ENCODE measurements around the gene PAX2. TPM values are rescaled to one million over a fixed set of nuclear protein-coding genes. Genes with fewer than 3 reads are reported as not detected.

PAX2 gene
- total RNA-seq, 1 experiment from 2014 or later: not detected

- H3K27ac ChIP-seq (ENCODE audit: insufficient read length, low read depth, low read length): no peak overlapping the region
- H3K4me2 ChIP-seq (ENCODE audit: insufficient read depth, insufficient read length, low read length): peak overlapping the region; percentile 54
- H4K20me1 ChIP-seq (ENCODE audit: control insufficient read depth, insufficient read depth, insufficient read length): no peaks in the 10 kb centered on the region
- H3K9me3 ChIP-seq (ENCODE audit: control insufficient read depth, low read depth, low read length): no peaks in the 10 kb centered on the region
- H3K14ac ChIP-seq (ENCODE audit: insufficient read depth, low read length): no peak overlapping the region
- H3K79me2 ChIP-seq (ENCODE audit: insufficient read depth, low read length): no peaks in the 10 kb centered on the region
- no peak overlapping the region for H4K8ac ChIP-seq (replicated peaks; ENCODE audit: insufficient read length, low read depth, low read length)
- H2BK15ac ChIP-seq (ENCODE audit: low read depth, low read length): no peak overlapping the region
- H3K23ac ChIP-seq (ENCODE audit: insufficient read length, low read depth, low read length): no peak overlapping the region
- no peak overlapping the region for H2BK20ac ChIP-seq (ENCODE audit: low read depth, low read length, poor library complexity, severe bottlenecking)
- peaks cover 53% of the 10 kb centered on the region for H3K27me3 ChIP-seq (ENCODE audit: insufficient read depth, low read length)
- WGBS (ENCODE audit: extremely low coverage, insufficient read length, low lambda C conversion rate): no CpG with 5 or more reads among the region's 26 CpGs
- Mint-ChIP-seq H3K27ac (no peak overlapping the region), H3K27me3 (ENCODE audit: low read depth) (peaks cover 99% of the 10 kb centered on the region), H3K9me3 (peaks cover under 1 to 4% of the 10 kb centered on the region in 2 experiments; a peak in 2 of 5 replicates), H3K36me3 (ENCODE audit: insufficient read depth in 1 of 3, low read depth in 3 of 3) (no peaks in the 10 kb centered on the region), H3K4me3 (peak overlapping the region; percentile 42 to 74), H3K4me1 (peaks cover 4 to 20% of the 10 kb centered on the region in 2 experiments; a peak in 3 of 4 replicates)
- no peak overlapping the region for H3K9ac ChIP-seq (ENCODE audit: extremely low read depth, insufficient read length, low read length)
- H3K4me1 ChIP-seq (ENCODE audit: insufficient read depth, low read length): no peaks in the 10 kb centered on the region
- no peak overlapping the region for H4K5ac ChIP-seq (ENCODE audit: insufficient read length, low read depth, low read length)
- H2BK5ac ChIP-seq (ENCODE audit: insufficient read length, low read length): no peak overlapping the region
- no peak overlapping the region for H2AK5ac ChIP-seq (ENCODE audit: insufficient read length, low read length)
- no peak overlapping the region for H3K4ac ChIP-seq (ENCODE audit: low read depth, low read length)
- no peaks in the 10 kb centered on the region for H3K79me1 ChIP-seq (ENCODE audit: insufficient read depth, low read depth, low read length, poor library complexity, severe bottlenecking)
- peaks cover 8% of the 10 kb centered on the region for H3K23me2 ChIP-seq (ENCODE audit: insufficient read length, low read depth, low read length, poor library complexity, severe bottlenecking)
- H3T11ph ChIP-seq (ENCODE audit: low read length): no peak overlapping the region
- TF ChIP-seq CTCF (conservative IDR thresholded peaks at IDR 0.05): no peak
- no peak overlapping the region for H2BK120ac ChIP-seq (ENCODE audit: low read depth, low read length, poor library complexity, severe bottlenecking)
- no peak overlapping the region for H3K18ac ChIP-seq (ENCODE audit: insufficient read length, low read depth, low read length)
- no peak for DNase-seq
- H4K91ac ChIP-seq (ENCODE audit: insufficient read length, low read depth, low read length): no peak overlapping the region
- H2BK12ac ChIP-seq (ENCODE audit: insufficient read length, low read depth, low read length): no peak overlapping the region
- no peak overlapping the region for H2AFZ ChIP-seq (ENCODE audit: low read length)
- H3K56ac ChIP-seq (ENCODE audit: insufficient read length, low read depth, low read length): no peak overlapping the region
These were observed 36.0 kb upstream of the PAX2 start for GRCh38 chr10:100709146-100710082.
